ENCODE measurements around the gene PAX7.

DNA sequence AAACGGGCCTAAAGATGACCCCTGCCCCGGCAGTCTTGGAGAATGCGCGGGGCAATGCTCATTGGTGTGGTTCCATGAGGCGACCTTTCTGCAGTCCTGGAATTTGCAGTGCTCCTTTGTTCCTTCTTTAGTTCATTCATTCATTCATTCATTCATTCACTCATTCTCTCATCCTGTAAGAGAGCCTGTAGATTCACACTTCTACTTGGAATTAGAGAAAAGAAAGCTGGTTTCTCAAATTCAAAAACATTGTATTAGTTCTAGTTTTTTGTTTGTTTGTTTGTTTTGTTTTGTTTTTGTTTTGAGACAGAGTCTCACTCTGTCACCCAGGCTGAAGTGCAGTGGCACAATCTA is 31.6 kb downstream of the PAX7 start:
- TF ChIP-seq ESRRA (IDR thresholded peaks at IDR 0.05; ENCODE audit: borderline replicate concordance, low read length), result no peak
- TF ChIP-seq, protein P1, sequence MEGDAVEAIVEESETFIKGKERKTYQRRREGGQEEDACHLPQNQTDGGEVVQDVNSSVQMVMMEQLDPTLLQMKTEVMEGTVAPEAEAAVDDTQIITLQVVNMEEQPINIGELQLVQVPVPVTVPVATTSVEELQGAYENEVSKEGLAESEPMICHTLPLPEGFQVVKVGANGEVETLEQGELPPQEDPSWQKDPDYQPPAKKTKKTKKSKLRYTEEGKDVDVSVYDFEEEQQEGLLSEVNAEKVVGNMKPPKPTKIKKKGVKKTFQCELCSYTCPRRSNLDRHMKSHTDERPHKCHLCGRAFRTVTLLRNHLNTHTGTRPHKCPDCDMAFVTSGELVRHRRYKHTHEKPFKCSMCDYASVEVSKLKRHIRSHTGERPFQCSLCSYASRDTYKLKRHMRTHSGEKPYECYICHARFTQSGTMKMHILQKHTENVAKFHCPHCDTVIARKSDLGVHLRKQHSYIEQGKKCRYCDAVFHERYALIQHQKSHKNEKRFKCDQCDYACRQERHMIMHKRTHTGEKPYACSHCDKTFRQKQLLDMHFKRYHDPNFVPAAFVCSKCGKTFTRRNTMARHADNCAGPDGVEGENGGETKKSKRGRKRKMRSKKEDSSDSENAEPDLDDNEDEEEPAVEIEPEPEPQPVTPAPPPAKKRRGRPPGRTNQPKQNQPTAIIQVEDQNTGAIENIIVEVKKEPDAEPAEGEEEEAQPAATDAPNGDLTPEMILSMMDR (IDR thresholded peaks at IDR 0.05), result no peak
- TF ChIP-seq EP300 (IDR thresholded peaks at IDR 0.05), result no peak
- no peak for TF ChIP-seq RAD21 (conservative IDR thresholded peaks at IDR 0.05 in 1 of 2, IDR thresholded peaks at IDR 0.05 in 1 of 2)
- no peak for TF ChIP-seq MAFK (IDR thresholded peaks at IDR 0.05; ENCODE audit: partially characterized antibody)
- TF ChIP-seq, protein P2, sequence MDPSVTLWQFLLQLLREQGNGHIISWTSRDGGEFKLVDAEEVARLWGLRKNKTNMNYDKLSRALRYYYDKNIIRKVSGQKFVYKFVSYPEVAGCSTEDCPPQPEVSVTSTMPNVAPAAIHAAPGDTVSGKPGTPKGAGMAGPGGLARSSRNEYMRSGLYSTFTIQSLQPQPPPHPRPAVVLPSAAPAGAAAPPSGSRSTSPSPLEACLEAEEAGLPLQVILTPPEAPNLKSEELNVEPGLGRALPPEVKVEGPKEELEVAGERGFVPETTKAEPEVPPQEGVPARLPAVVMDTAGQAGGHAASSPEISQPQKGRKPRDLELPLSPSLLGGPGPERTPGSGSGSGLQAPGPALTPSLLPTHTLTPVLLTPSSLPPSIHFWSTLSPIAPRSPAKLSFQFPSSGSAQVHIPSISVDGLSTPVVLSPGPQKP (IDR thresholded peaks at IDR 0.05; ENCODE audit: low read depth, low read length), result no peak
- TF ChIP-seq EHMT2 (IDR thresholded peaks at IDR 0.05; ENCODE audit: low read depth), result no peak
